Motor neuron (in vitro differentiated cells): Measurements from ENCODE around the gene ATP8B4. TPM values are rescaled to one million over a fixed set of nuclear protein-coding genes. Genes with fewer than 3 reads are reported as not detected.

ENCODE experiments used
- ATAC-seq, 8 experiments: fragments of 200-7000 bp; cut with Tn5 transposase; replicated peaks in 6 of 8; 2 replicates each; pipeline ENCODE4 v1.8.0; 2021; ENCODE audit warnings: mild to moderate bottlenecking in 8 of 8, moderate library complexity in 8 of 8
- H3K27ac ChIP-seq, 2 donors: fragments of 250-450 bp; sonication (Bioruptor Pico); 2 replicates each; pipeline ENCODE4 v1.9.0; 2021; ENCODE audit warnings: antibody characterized with exemption in 2 of 2, mild to moderate bottlenecking in 2 of 2, moderate library complexity in 1 of 2
- H3K4me1 ChIP-seq, 2 donors: fragments of 250-450 bp; sonication (Bioruptor Pico); replicated peaks in 1 of 2; 2 replicates each; pipeline ENCODE4 v1.6.1; 2021; ENCODE audit warnings: antibody characterized with exemption in 2 of 2, mild to moderate bottlenecking in 2 of 2, moderate library complexity in 1 of 2
- H3K4me3 ChIP-seq, 5 donors: fragments of 250-450 bp; sonication (Bioruptor Pico); 2 replicates each; pipeline ENCODE4 v1.9.0; 2021; ENCODE audit warnings: antibody characterized with exemption in 5 of 5, mild to moderate bottlenecking in 5 of 5, moderate library complexity in 4 of 5
- WGBS, 10 experiments: fragments of 450-650 bp; shearing (Covaris generic); methylation state at CpG; one replicate each; pipeline ENCODE4 v1.0.0; 2022; 5-methylcytosine and 5-hydroxymethylcytosine counted together
- in situ Hi-C, 9 experiments: fragments of 400-800 bp; cut with MboI; loops; one replicate each; pipeline ENCODE4 v1.15.0; 2021; ENCODE audit warnings: low sequenced_read_pairs in 9 of 9, low pct_unique_long_range_greater_than_20kb in 2 of 9; ENCODE audit not compliant: unreplicated experiment in 9 of 9
- total RNA-seq, 8 experiments: library from RNA; unstranded; fragments of 300-600 nt; gene quantifications; 2 replicates each; pipeline versions ENCODE4 v1.2.3 to v1.2.4, GENCODE V29; 2022

ATP8B4 gene
- total RNA-seq, 8 experiments from 2014 or later: 0.22 to 2.2 (median 1.1) TPM

DNA sequence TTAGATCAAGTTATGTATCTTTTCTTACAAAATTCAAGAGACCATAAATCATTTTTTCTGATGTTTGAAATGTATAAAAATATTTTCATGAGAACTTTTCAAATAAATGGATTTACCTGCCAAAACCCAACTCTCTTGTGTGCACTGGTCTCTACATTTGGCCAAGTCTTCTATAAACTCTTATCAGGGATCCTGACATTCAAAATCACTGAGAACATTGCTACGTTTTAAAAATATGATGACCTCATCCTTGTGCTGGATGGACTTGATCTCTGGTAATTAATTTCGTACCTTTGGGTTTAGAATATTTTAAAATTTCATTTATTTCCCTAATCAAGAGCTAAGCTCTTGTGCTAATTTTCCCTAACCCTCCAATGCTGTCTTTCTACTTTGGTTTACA is 127.4 kb downstream of the ATP8B4 start:
- Histone ChIP-seq H3K27ac (no peak overlapping the region), H3K4me3 (no peak overlapping the region), H3K4me1 (no peaks in the 10 kb centered on the region)
- 50 to 100% (median 75%) methylated on average over 1 to 2 of the region's 2 CpGs; no CpG with 5 or more reads in 1 of the 10 experiments for WGBS, 10 experiments
- ATAC-seq: no peak
- in situ Hi-C loops: no loop called here

GRCh38 chr15:49990835-49991545 is 128.0 kb downstream of the ATP8B4 start:
- in situ Hi-C loops: no loop called here
- WGBS, 10 experiments: 33 to 100% (median 82%) methylated on average over 2 to 6 of the region's 6 CpGs; no CpG with 5 or more reads in 1 of the 10 experiments
- Histone ChIP-seq H3K4me1 (no peaks in the 10 kb centered on the region), H3K27ac (no peak overlapping the region), H3K4me3 (no peak overlapping the region)
- peak in 2 of 8 experiments; percentile 51 to 73 for ATAC-seq

GRCh38 chr15:49989498-49989897 is 129.5 kb downstream of the ATP8B4 start:
- no peak for ATAC-seq
- in situ Hi-C loops: no loop called here
- WGBS, 10 experiments: 69 to 100% (median 90%) methylated on average over 1 to 3 of the region's 3 CpGs; no CpG with 5 or more reads in 2 of the 10 experiments
- H3K4me1 ChIP-seq: no peaks in the 10 kb centered on the region
- H3K27ac ChIP-seq: no peak overlapping the region
- no peak overlapping the region for H3K4me3 ChIP-seq

- H3K4me3 ChIP-seq: no peak overlapping the region
- WGBS, 10 experiments: 44 to 100% (median 91%) methylated on average over 1 to 2 of the region's 2 CpGs; no CpG with 5 or more reads in 2 of the 10 experiments
- ATAC-seq: no peak
- no peaks in the 10 kb centered on the region for H3K4me1 ChIP-seq
- no peak overlapping the region for H3K27ac ChIP-seq
- in situ Hi-C loops: no loop called here
These were observed 130.3 kb downstream of the ATP8B4 start for GRCh38 chr15:49988766-49989165.

DNA sequence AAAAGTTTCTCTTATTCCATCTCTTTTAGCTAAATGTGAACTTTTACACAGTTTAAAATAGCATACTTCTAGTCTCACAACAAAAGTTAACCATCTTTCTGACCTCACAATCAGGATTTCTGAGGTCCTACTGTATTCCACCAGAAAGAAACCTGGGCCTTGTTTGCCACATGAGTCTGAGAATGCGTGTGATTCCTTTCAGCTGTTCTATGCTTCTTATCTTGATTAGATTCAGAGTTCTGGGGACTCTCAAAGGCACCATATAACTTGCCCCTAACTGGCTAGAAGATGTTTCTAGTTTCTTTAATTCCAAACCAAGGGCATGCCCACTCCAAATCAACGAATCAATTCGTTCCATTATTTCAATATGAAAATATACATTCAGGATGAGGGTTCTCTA is 131.1 kb downstream of the ATP8B4 start:
- no peaks in the 10 kb centered on the region for H3K4me1 ChIP-seq
- no peak overlapping the region for H3K27ac ChIP-seq
- in situ Hi-C loops: no loop called here
- no peak overlapping the region for H3K4me3 ChIP-seq
- ATAC-seq: no peak
- 33 to 100% (median 98%) methylated on average over 1 to 3 of the region's 3 CpGs; no CpG with 5 or more reads in 2 of the 10 experiments for WGBS, 10 experiments

DNA sequence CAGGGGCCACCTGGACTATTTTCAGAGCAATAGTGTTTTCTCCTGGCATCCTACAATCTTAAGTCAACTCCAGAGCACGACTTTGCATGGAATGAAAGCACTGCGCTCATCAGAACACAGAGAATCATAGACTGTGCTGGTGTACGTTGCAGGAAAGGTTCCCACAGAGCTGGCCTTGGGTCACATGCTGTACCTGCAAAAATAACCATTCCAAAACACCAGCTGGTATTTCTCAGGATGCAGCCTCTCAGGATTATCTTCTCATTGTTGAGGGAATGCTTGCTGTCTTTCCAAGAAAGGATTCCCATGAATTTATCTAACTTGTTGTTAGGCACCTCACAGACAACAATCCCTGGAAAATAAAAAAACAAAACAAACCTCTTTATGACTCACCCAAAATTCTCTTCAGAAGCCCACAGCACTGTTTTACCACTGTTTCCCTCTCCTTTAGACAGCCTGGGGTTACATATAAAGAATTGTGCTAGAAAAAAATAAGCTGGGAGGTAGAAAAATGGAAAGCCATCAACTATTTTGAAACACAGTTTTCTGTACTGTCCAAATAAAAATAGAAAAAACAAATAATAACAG is 131.7 kb downstream of the ATP8B4 start:
- in situ Hi-C loops: no loop called here
- H3K4me3 ChIP-seq: no peak overlapping the region
- 50 to 100% (median 80%) methylated on average over 1 to 3 of the region's 3 CpGs; no CpG with 5 or more reads in 5 of the 10 experiments for WGBS, 10 experiments
- H3K4me1 ChIP-seq: no peaks in the 10 kb centered on the region
- no peak overlapping the region for H3K27ac ChIP-seq
- ATAC-seq: no peak

DNA sequence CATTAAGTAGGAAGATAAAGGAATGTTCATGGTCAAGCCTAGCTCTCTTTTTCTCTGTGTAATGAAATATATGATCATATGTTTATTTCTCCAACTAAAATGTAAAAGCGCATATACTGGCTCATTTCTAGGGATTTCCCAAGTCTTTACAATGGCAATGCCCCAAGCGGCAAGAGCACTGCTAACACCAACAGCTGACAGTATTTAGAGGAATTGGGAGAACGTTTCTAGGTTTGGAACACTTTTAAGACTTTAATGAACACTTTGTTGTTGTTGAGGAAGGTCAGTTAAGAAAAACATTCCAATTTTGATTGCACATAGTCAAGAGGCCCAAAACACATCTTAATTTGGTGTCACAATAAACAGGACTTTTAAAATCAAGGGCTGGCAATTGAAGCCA is 132.7 kb downstream of the ATP8B4 start:
- Histone ChIP-seq H3K27ac (no peak overlapping the region), H3K4me1 (no peaks in the 10 kb centered on the region), H3K4me3 (no peak overlapping the region)
- WGBS, 10 experiments: 62 to 100% (median 70%) methylated on average over 1 to 3 of the region's 3 CpGs; no CpG with 5 or more reads in 1 of the 10 experiments
- ATAC-seq: no peak
- in situ Hi-C loops: no loop called here

GRCh38 chr15:49985463-49985862 is 133.6 kb downstream of the ATP8B4 start:
- ATAC-seq: no peak
- WGBS, 10 experiments: 50 to 90% (median 86%) methylated on average over 1 to 4 of the region's 4 CpGs; no CpG with 5 or more reads in 3 of the 10 experiments
- H3K4me3 ChIP-seq: no peak overlapping the region
- H3K27ac ChIP-seq: no peak overlapping the region
- in situ Hi-C loops: no loop called here
- H3K4me1 ChIP-seq: no peaks in the 10 kb centered on the region

DNA sequence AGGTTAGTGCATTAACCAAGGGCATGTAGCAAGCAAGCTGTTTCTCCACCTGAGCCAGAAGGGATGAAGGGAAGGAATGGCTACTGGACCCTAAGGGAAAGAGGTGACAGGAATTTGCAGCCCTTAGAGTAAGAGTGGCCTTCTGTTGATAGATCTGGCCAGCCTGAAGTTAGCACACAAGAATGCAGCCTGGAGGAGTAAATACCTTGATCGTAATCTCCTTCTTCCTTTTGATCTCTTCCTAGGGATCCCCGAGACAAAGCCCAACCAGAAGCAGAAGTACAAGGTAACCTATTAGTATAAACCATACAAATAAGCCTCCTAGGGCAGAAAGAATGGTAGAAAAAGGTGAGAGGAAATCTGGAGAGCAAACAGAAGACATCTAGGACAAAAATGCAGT is 134.6 kb downstream of the ATP8B4 start:
- in situ Hi-C loops: no loop called here
- 45 to 100% (median 75%) methylated on average over 1 to 2 of the region's 2 CpGs; no CpG with 5 or more reads in 1 of the 10 experiments for WGBS, 10 experiments
- Histone ChIP-seq H3K4me3 (no peak overlapping the region), H3K4me1 (no peaks in the 10 kb centered on the region), H3K27ac (no peak overlapping the region)
- ATAC-seq: no peak

DNA sequence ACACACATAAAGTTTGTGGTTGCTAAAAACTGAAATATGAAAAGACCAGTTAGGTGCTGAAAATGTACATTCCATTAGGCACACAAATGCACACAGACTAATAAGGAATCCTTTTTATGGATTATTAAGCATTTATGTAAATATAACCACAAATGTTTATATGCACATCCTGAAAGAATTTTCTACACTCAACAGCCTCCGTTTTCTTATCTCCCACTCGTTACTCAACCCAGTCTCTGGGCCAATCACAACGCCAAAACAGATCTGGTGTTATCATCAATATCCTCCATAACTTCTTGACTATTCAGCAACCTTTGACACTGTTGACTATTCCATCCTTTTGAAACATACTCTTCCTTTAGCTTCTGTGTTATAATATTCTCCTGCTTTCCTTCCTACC is 136.4 kb downstream of the ATP8B4 start:
- 0 to 100% (median 54%) methylated on average over 1 to 3 of the region's 3 CpGs; no CpG with 5 or more reads in 2 of the 10 experiments for WGBS, 10 experiments
- Histone ChIP-seq H3K4me3 (no peak overlapping the region), H3K4me1 (no peaks in the 10 kb centered on the region), H3K27ac (no peak overlapping the region)
- peak in 3 of 8 experiments; percentile 76 to 89 (median 89) for ATAC-seq
- in situ Hi-C loops: no loop called here

DNA sequence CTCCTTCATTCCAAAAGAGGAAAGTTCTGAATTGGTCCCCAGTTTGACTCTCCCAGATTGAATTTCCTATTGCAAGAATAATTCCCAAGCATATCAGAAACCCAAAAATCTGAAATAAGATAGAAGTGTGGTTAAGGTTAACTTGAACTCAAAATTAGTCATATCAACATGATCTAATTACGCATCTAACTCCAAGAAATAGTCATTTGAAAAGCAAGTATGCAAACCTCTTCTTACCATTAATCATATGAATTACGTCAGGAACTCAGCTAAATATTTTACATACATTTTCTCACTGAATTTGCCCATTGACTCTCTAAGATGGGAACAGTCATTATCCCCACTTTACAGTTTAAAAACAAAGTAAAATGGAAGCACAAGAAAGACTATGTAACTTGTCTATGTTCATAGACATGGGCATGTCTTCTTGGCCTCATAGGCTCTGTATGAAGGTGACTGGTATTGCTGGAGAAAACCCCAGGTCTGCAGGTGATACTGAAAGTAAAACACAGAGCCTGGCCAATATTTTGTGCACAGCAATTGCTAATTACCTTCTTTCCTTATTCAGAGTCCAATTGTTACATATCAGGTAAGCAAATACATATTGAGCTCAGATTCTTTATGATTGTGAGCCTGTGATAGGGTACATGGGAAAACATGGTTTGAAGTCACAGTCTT is 139.2 kb downstream of the ATP8B4 start:
- no peak overlapping the region for H3K27ac ChIP-seq
- no peaks in the 10 kb centered on the region for H3K4me1 ChIP-seq
- ATAC-seq: no peak
- WGBS, 10 experiments: 48 to 100% (median 89%) methylated on average over 1 to 2 of the region's 2 CpGs; no CpG with 5 or more reads in 2 of the 10 experiments
- H3K4me3 ChIP-seq: no peak overlapping the region
- in situ Hi-C loops: no loop called here

- no peaks in the 10 kb centered on the region for H3K4me1 ChIP-seq
- no peak overlapping the region for H3K4me3 ChIP-seq
- peak in 3 of 8 experiments; percentile 26 to 85 (median 47) for ATAC-seq
- in situ Hi-C loops: no loop called here
- 0 to 100% (median 20%) methylated on average over 1 to 2 of the region's 2 CpGs; no CpG with 5 or more reads in 1 of the 10 experiments for WGBS, 10 experiments
- H3K27ac ChIP-seq: no peak overlapping the region
These were observed 140.9 kb downstream of the ATP8B4 start for GRCh38 chr15:49978121-49978520.

- 33 to 89% (median 44%) methylated on average over 1 of the region's 1 CpG; no CpG with 5 or more reads in 3 of the 10 experiments for WGBS, 10 experiments
- Histone ChIP-seq H3K4me1 (no peaks in the 10 kb centered on the region), H3K4me3 (no peak overlapping the region), H3K27ac (no peak overlapping the region)
- ATAC-seq: no peak
- in situ Hi-C loops: no loop called here
These were observed 141.7 kb downstream of the ATP8B4 start for GRCh38 chr15:49977306-49977705.
